Measurements from ENCODE around the gene AOAH.
"Not testable (repeated sequence)": the region's sequence is repeated elsewhere in the genome, so short reads cannot be mapped to it uniquely, and the experiment has no call there.

Gene AOAH

GRCh38 chr7:36654436-36654835, 69.9 kb downstream of the AOAH start:
- DNase-seq = no peak

GRCh38 chr7:36653663-36654355, 70.5 kb downstream of the AOAH start:
- no peak for DNase-seq

DNA sequence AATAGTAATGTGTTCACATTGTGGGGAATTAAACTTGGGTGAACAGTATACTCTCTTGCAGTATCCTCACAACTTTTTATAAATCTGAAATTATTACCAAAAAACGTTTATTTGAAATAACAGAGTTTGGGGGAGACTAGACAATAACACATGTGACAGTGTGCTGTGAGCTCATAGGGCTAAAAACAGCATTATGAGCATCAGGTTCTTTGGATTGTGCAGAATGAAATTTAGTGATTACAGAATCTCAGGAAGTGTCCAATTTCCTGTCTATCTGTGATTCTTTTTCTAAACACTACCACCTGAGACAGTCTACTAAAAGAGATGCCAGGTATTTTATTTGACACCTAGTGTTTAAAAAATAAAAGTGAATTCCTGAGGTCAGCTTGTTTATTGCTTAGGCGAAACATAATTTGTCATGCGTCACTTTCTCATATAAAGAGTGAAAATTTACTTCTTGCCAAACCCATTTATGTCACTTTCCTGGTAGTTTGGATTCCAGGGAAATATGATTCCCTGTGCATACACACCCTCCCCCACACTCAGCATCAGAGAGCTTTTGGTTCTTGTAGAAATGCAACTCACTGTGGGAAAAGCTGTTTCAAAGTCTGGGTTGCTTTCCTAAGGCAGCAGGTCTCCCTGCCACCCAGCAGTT, 71.2 kb downstream of the AOAH start:
- DNase-seq = peak; percentile 71

DNA sequence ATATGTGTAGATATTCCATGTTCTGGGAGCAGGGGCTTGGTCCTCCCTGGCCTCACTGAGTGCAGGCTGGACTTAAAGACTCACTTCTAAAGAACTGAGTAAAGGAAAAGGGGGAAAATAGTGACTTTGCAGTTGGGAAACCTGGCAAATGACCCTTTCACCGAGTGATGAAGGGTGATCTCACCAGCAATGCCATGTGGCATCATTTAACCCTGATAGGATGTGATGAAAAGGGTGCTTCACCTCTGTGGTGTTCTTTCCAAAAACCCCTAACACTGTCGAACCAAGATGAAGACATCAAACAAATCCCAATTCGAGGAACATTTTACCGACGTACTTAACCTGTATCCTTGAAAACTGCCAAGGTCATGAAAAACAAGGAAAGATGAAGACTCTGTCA, 71.9 kb downstream of the AOAH start:
- no peak for DNase-seq

DNA sequence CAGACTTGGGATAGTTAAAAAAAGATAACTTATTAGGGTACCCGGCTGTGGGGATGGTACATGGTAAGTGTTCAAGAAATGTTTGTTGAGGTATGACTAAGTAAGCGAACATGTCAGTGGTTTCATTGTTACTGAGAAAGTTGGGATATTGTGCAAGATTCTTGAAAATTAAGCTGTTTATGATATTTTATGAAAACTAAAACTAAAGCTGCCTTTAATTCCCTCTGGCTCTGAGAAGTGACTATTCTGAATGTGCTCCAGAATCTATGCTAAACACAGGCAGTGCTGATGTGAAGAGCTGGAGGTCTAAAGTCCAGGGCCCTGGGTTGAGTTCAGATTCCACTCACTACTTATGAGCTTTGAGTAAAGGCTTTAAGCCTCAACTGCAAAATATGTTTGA, 72.9 kb downstream of the AOAH start:
- peak; percentile 69 for DNase-seq

- DNase-seq = no peak
Observed at GRCh38 chr7:36650766-36651312, 73.5 kb downstream of the AOAH start.

GRCh38 chr7:36650320-36650719, 74.0 kb downstream of the AOAH start:
- DNase-seq = no peak

- not testable (repeated sequence) for DNase-seq
Observed at GRCh38 chr7:36649319-36649718, 75.0 kb downstream of the AOAH start.

DNA sequence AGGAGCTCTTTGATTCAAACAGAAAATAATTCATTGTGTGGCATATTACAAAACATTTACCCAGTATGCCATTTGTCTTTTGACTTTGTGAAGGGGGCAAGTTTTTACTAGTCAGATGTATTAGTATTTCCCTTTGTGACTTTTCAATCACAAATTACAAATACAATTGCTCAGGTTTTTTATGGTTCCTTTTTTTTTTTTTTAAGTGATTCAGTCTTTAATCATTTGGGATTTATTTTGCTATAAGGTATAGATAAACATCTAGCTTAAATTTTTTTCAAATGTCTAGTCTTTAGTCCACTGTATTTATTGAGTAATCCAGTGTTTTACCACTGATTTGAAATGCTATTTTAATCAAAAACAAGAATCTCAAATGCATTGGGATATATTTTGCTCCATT, 75.9 kb downstream of the AOAH start:
- no peak for DNase-seq

GRCh38 chr7:36644625-36645422, 79.5 kb downstream of the AOAH start:
- no peak for DNase-seq

GRCh38 chr7:36642414-36642813, 81.9 kb downstream of the AOAH start:
- DNase-seq = no peak

DNA sequence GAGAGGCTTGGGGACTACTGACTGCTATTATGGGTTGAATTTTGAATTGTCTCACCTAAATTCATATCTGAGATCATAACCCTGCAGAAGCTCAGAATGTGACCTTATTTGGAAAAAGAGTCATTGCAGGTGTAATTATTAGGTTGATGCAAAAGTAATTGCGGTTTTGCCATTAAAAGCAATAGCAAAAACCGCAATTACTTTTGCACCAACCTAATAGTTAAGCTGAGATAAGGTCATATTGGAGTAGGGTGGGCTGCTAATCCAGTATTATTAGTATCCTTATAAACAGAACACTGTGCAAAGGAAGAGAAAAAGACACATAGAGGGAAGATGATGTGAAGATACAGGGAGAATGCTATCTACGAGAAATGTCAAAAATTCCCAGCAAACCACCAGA, 82.3 kb downstream of the AOAH start:
- DNase-seq = no peak

- DNase-seq = no peak
Observed at GRCh38 chr7:36640682-36641081, 83.6 kb downstream of the AOAH start.

GRCh38 chr7:36639826-36640225, 84.5 kb downstream of the AOAH start:
- no peak for DNase-seq

DNA sequence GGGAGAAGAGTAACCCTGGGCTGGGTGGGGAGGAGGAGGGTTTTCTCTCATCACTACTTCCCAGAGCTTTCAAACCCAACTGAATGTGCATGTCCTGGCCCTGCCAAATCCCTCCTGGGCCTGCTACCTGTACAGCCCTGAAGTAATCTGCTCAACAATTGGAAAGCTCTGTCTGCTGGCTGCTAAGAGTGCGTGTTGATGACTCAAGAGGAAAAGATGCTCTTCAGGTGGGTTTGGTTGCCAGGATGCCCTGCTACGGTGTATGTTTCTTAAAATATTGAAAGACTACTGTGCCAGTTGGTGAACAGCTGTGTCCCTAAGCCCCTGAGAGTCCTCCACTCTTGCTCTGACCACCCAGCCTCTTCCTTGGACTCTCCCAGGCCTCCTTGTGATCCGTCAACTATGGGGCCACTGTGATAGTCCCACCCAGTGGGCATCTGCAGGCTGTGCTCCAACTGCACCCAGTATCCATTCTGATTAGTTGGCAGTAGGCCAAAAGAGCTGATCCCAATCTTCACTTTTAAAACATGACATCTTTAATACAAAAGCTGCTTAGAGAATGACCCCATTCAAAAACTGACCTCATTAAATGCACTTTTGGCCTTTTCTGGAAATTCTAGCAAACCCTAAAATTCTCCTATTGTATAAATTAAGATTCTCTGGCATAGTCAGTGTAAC, 85.6 kb downstream of the AOAH start:
- no peak for DNase-seq

DNA sequence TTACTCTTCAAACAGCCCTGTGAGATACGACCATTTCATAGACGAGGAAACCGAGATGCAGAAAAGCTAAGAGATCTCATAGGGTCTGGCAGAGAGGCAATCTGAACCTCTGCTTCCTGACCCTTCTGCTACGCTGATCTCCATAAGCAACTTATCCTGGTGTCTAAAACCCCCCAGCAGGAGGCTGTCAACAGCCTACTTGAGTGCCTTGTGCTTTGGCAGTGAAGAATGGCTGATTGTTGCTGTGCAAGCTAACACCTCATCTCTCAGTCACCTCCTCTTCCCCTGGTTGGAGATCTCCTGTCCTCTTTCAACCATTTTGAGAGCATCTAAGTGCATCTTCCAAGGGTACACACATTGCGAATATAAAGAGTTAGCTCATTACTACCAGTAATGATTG, 86.2 kb downstream of the AOAH start:
- no peak for DNase-seq

GRCh38 chr7:36637417-36637816, 86.9 kb downstream of the AOAH start:
- DNase-seq = no peak

DNA sequence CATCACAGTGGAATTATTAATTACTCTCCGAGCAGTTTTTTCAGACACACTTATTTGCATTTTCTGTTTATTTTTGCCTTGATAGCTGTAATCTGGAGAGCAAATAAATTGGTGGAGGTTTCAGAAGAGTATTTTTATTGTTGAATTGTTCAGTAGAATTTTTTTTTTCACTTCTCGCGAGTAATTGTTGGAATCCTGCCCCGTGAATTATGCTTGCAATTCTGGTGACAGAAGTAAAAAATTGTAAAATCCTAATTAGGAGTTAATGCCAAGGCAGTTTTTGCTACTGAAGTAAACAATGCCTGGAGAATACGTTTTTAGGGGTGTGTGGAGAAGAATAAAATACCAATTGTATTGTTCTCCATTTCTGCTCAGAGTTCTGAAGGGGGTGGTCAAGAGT, 88.2 kb downstream of the AOAH start:
- DNase-seq = no peak

- no peak for DNase-seq
Observed at GRCh38 chr7:36635091-36635490, 89.2 kb downstream of the AOAH start.

GRCh38 chr7:36633377-36633776, 90.9 kb downstream of the AOAH start:
- DNase-seq = no peak

DNA sequence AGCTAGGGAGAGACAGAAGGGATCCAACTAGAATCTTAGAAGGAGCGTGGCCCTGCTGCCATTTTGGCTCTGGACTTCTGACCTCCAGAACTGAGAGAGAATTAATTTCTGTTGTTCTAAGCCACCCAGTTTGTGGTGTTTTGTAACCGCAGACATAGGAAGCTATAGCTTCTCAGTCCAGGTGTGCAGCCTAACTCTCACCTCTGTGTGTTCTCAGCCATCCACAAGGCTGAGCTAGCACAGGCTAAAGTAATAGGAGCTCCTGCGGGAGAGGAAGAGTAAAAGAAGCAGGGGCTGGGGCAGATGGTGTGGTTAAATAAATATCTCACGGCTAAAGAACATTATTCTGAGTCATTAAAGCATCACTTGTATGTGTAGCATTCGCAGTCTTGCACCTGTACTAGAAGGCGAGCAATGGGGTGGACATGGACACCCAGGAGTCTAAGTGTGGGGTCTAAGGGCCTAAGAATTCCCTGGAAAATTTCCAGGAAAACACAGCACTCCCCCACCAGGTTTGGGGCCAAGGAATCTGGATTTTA, 94.1 kb downstream of the AOAH start:
- no peak for DNase-seq

- DNase-seq = no peak
Observed at GRCh38 chr7:36629351-36629750, 94.9 kb downstream of the AOAH start.

DNA sequence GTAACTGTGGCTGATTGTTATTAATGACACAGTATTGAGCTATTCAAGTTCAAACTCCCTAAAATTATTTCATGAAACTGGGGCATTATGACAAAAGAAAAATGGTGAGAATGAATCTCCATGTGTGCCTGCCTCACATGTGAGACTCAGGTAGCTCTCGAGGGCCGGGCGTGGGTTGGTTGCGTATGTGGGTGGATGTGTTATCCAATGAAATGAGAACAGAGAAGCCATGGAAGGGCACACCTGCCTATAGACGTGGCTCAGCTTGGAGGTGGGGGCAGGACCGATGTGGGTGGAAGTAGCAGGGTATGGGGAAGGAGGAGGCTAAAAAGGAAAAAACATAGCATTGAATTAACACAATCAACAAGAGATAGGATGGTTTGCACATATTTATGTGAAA, 96.5 kb downstream of the AOAH start:
- DNase-seq = no peak

Data from fibroblast of skin of right biceps (primary cell).